Activated CD4-positive, alpha-beta T cell treated with anti-CD3 and anti-CD28 coated beads, Interleukin-2, Interleukin-4, amounts not matched to agents 100 ng/mL and 50 ng/mL, durations not matched to agents 16 hours and 8 hours (primary cell): ENCODE results near the gene VWDE.
"Not testable (repeated sequence)": the region's sequence is repeated elsewhere in the genome, so short reads cannot be mapped to it uniquely, and the experiment has no call there.

Source experiments
- DNase-seq: peaks from one replicate; pipeline ENCODE4 v3.0.0-alpha.2; 2020; ENCODE audit warnings: low spot score

The VWDE gene

DNA sequence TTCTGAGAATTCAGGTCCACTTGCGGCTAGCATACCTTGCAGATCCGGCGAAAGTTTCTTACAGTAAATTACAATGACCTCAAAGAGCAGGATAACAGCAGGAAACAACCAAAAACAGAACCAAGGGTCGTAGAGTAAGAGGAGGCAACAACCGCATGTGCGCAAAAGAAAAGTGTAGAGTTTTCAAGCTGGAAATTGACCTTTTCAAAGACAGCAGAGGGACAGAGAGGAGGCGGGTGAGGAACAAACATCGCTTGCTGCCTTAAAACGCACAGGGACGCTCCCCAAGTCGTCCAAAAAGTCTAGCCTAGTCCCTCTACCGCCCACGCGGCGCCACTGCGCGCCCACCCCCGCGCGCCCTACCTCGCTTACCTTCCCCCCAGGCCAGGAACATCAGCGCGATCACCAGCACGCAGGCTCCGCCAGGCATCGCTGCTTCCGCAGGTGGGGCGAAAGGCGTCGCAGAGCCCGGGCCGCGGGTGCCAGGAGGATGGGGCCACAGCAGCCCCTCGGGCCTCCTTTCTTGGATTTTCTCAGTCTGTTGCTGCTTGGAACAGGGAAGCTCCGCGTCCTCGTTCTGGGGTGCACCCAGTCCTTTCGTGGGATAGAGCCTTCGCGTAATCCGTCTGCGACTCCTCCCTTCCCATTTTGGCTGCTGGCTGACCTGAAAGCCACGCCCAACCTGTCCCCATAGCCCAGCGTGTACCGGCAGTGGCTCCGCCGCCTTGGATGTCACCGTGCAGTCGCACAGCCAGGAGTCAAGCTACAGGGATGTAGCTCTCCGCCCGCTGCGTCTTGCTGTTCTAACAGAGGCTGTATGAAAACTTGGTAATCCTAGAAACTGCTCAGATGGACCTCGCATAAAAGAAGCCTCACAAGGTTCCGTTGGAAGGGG, at the start of gene VWDE:
Gene VWDE, minus strand, starts transcription at position 579 of the 895 bp plus-strand sequence. Its CDS starts 149 bp downstream, at position 430.
- DNase-seq: peak; percentile 48

DNA sequence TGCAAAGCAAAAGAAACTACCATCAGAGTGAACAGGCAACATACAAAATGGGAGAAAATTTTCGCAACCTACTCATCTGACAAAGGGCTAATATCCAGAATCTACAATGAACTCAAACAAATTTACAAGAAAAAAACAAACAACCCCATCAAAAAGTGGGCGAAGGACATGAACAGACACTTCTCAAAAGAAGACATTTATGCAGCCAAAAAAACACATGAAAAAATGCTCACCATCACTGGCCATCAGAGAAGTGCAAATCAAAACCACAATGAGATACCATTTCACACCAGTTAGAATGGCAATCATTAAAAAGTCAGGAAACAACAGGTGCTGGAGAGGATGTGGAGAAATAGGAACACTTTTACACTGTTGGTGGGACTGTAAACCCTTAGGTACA, 49.5 kb upstream of the VWDE start:
- not testable (repeated sequence) for DNase-seq

DNA sequence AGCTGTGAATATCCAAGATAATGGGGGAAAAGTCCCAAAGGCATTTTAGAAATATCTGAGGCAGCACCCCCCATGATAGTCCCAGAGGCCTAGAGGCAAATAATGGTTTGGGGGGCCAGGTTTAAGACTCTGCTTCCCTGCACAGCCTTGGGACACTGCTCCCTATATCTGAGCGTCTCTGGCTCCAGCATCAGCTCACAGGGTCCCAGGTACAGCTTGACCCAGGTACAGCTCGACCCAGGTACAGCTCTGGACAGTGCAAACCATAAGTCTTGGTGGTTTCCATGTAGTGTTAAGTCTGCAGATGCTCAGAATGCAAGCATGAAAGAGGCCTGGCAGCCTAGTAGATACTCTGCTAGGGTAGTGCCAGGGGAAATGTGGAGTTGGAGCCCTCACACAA, 47.0 kb upstream of the VWDE start:
- DNase-seq: no peak

GRCh38 chr7:12444785-12445184, 41.1 kb upstream of the VWDE start:
- no peak for DNase-seq

- no peak for DNase-seq
These were observed 36.6 kb upstream of the VWDE start for GRCh38 chr7:12440229-12440628.

GRCh38 chr7:12436896-12437535, 33.4 kb upstream of the VWDE start:
- DNase-seq: no peak

DNA sequence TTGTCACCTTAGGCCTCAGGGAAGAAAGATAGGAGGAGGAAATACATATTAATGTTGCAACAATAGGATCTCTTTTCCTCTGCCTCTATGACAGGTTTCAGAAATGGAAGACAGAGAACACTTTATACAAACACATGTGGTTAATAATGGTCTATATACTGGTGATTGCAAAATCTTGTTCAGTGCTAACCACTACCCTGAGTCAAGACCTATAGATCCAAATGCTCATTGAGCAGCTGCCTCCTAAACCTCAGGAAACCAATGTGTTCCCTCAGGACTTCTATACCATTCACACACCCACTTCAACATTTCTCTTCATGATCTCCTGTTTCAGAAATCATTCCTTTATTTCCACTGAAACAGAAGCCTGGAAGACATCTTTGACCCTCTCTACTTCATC, 32.5 kb upstream of the VWDE start:
- DNase-seq: no peak

- DNase-seq: peak; percentile 5
These were observed 30.5 kb upstream of the VWDE start for GRCh38 chr7:12434012-12434642.

DNA sequence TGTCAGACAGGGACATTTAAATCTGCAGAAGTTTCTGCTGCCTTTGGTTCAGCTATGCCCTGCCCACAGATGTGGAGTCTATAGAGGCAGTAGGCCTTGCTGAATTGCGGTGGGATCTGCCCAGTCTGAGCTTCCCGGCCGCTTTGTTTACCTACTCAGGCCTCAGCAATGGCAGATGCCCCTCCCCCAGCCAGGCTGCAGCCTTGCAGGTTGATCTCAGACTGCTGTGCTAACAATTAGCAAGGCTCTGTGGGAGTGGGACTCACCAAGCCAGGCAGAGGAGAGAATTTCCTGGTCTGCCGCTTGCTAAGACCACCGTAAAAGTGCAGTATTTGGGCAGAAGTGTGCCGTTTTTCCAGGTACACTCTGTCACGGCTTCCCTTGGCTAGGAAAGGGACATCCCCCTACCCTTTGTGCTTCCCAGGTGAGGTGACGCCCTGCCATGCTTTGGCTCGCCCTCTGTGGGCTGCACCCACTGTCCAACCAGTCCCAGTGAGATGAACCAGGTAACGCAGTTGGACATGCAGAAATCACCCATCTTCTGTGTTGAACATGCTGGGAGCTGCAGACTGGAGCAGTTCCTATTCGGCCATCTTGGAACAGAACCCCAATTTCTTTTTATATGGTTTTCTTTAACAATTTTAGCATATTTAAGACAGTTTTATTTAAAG, 28.4 kb upstream of the VWDE start:
- DNase-seq: no peak

DNA sequence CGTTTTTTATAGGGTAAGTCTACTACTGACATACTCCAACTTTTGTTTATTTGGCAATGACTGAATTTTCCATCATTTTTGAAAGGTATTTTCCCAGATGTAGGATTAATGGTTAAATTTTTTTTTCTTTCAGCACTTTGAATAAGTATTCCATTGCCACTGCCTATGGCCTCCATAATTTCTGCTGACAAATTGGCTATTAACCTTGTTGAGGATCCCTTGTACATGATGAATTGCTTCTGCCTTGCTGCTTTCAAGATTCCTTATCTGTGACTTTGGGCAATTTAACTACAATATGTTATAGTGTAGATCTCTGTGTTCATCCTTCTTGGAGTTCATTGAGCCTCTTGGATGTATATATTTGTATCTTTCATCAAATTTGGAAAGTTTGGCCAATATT, 21.6 kb upstream of the VWDE start:
- no peak for DNase-seq

DNA sequence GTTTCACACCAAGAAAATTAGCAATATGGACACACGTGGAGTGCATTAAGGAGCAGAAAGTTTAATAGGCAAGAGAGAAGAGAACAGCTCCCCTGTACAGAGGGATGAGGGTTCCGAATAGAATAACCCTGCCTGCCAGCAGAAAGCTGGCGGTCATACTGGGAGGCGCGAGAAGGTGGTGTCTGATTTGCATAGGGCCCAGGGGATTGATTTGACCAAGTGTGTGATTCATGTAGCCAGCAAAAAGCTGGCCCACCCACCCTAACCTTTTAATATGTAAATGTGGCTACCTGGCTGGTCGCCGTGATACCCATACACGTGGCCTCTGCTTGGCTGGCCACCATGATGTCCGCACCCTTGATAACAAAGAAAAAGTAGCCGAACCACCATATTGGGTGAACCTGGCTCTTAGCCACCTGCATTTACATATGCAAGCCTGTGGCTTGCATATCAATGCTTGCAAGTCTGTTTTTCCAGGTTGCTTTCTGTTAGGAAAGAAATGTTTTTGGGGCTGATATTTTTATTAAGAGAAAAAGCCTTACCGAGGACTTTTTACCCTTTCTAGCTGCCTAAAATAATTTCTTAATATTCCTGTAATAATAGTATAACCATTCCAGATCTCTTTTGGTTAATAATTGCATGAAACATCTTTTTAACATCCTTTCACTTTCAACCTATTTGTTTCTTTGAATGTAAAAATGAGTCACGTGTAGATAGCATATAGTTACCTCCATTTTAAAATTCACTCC, 20.5 kb upstream of the VWDE start:
- DNase-seq: no peak

DNA sequence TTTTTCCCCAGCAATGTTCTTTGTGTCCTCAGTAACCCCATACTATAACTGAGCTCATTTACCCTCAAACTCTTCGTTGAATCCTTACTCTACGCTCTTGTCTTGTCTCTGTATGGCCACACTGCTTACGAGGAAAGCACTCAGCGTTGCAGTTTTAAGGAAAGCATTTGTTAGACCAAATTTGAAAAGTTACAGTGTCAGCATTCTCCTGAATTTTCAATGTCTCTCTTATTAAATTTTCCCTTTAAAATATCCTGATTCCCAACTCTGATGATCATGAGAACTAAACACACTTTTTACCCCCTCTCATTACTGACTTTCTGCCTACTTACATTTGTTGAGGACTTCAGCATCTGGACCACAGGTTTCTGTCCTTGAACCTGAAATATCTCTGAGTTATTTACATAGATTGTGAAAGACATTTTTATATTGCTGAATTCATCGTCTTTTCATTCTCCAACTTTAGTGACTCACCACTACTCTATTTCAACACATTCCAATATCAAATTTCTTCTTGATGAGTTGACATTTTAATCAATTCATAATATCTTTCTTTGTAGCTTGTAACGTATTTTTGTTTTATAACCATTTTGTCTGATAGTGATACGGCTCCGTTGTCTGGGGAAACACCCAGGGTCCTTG, 19.8 kb upstream of the VWDE start:
- DNase-seq: no peak

- no peak for DNase-seq
These were observed 19.1 kb upstream of the VWDE start for GRCh38 chr7:12422554-12423320.

GRCh38 chr7:12418452-12418851, 14.8 kb upstream of the VWDE start:
- no peak for DNase-seq

GRCh38 chr7:12415072-12415471, 11.4 kb upstream of the VWDE start:
- no peak for DNase-seq

DNA sequence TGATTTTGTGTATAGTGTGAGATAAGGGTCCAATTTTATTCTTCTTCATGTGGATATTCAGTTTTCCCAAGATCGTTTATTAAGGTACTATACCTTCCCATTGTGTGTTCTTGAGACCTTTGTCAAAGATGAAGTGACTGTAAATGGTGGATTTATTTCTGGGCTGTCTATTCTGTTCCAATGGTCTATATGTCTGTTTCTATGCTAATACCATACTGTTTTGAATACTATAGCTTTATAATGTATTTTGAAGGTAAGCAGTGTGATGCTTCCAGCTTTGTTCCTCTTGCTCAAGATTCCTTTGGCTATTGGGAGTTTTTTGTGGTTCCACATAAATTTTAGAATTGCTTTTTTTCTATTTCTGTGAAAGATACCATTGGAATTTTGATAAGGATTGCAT, 8.7 kb upstream of the VWDE start:
- DNase-seq: no peak

GRCh38 chr7:12410523-12410922, 6.9 kb upstream of the VWDE start:
- no peak for DNase-seq

DNA sequence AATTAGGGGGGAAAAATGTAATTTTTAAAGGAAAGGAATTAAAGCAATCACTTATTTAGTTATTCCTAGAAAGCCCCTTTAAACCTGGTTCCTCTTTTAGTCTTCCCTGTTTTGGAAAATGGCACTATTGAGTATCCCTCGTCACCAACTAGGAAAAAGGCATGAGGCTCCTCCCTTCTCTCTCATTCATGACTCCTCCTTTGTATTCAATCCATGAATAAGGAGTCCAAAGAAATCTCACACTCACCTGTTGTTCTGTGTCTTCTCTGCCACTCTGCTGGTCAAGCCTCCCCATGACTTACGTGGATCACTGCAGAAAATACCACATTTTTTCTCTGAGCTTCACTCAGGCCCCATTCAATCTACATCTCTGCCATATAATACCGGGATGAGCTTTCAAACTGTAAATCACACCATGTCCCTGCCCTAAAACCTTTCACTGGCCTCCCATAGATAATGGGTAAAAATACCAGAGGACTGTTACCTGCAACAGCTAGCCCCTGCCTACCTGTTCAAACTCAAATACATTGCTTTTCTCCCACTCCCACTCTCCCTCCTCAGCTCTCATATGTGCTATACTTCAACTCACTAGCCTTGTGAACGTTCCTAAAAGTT, 5.5 kb upstream of the VWDE start:
- DNase-seq: no peak

DNA sequence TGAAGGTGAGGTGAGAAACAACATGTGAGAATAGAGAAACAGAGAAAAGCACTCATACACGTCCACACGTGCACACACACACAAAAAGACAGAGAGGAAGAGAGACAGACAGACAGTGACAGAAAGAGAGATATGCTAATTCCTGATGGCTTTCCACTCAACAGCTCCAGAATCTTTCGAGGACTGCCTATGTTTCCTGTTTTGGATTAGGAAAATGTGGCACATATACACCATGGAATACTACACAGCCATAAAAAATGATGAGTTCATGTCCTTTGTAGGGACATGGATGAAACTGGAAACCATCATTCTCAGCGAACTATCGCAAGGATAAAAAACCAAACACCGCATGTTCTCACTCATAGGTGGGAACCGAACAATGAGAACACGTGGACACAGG, 4.0 kb upstream of the VWDE start:
- not testable (repeated sequence) for DNase-seq

DNA sequence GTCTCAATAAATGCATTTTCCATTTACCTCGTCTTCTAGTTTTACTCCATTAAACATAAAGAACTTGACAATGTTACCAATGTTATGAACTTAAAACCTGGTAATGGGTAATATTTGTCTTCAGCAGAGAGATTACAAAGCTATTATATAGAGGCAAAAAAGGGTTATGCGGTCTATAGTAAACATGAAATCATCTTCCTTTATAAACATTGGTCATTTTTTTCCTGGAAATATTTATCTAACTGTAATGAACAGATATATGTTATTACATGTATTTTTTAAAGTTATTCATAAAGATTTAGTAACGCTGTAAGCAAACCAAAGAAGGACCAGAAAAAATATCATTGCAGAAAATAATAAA, 1.3 kb downstream of the VWDE start:
- no peak for DNase-seq
